ENCODE measurements around the gene C16orf74. TPM values are rescaled to one million over a fixed set of nuclear protein-coding genes. Genes with fewer than 3 reads are reported as not detected.

C16orf74 gene
- total and polyA plus RNA-seq, 2 of the 8 experiments (the other 6 are each of a cell fraction or from before 2014, with no cell fraction given), result 7.3 to 9.3 TPM

- WGBS, 2 experiments (ENCODE audit: extremely low coverage in 1 of 2, insufficient coverage in 1 of 2, insufficient read length in 1 of 2, insufficient replicate concordance in 2 of 2, low coverage in 1 of 2, low lambda C conversion rate in 2 of 2, missing lambda C conversion rate in 1 of 2), result 76% methylated on average over 9 of the region's 9 CpGs; no CpG with 5 or more reads in 1 of the 2 experiments
- Histone ChIP-seq H2AK5ac (ENCODE audit: low read depth, low read length) (no peak overlapping the region), H3K14ac (ENCODE audit: insufficient read length) (no peak overlapping the region), H3K18ac (ENCODE audit: extremely low read depth, low read length) (no peak overlapping the region), H3K9ac (replicated peaks in 1 of 4; ENCODE audit: extremely low read depth in 1 of 4, low read depth in 3 of 4, low read length in 3 of 4) (no peak overlapping the region), H3K23me2 (ENCODE audit: low read depth, low read length) (peaks cover 8% of the 10 kb centered on the region; the same call in 1 of the 2 replicates), H3K79me1 (ENCODE audit: low read depth, low read length) (no peaks in the 10 kb centered on the region), H3K4me3 (ENCODE audit: extremely low read depth in 1 of 4, insufficient read depth in 2 of 4, low read depth in 3 of 4, low read length in 4 of 4) (no peak overlapping the region), H2AFZ (ENCODE audit: low read length) (no peak overlapping the region), H2BK12ac (ENCODE audit: low read depth, low read length) (no peak overlapping the region), H4K91ac (replicated peaks; ENCODE audit: insufficient read length, low read length) (no peak overlapping the region), H3K56ac (replicated peaks; ENCODE audit: insufficient read length, low read depth, low read length) (no peak overlapping the region), H2BK120ac (replicated peaks; ENCODE audit: low read depth, low read length) (no peak overlapping the region), H3K36me3 (ENCODE audit: control insufficient read depth in 2 of 4, insufficient read depth in 4 of 4, low read length in 3 of 4) (no peaks in the 10 kb centered on the region), H3K23ac (ENCODE audit: insufficient read length) (no peak overlapping the region), H3K4me1 (replicated peaks in 1 of 4; ENCODE audit: control insufficient read depth in 3 of 4, insufficient read depth in 4 of 4, low read length in 3 of 4) (peaks cover 0 to 10% (median 7%) of the 10 kb centered on the region in 4 experiments; a peak in 6 of 7 replicates), H4K20me1 (replicated peaks in 1 of 2; ENCODE audit: control insufficient read depth in 1 of 2, insufficient read depth in 2 of 2, low read length in 2 of 2) (no peaks in the 10 kb centered on the region), H4K8ac (ENCODE audit: extremely low read depth, insufficient read depth, low read length) (no peak overlapping the region), H3K4ac (replicated peaks; ENCODE audit: insufficient read length, low read depth, low read length) (no peak overlapping the region), H2BK20ac (ENCODE audit: low read length) (no peak overlapping the region), H3K27me3 (replicated peaks in 1 of 4; ENCODE audit: control insufficient read depth in 3 of 4, extremely low read depth in 1 of 4, insufficient read depth in 3 of 4, low read length in 3 of 4) (peaks cover 0 to 7% (median 2%) of the 10 kb centered on the region in 4 experiments; a peak in 3 of 7 replicates), H3K9me3 (ENCODE audit: insufficient read depth in 2 of 2, low read depth in 1 of 2, low read length in 1 of 2) (peaks cover 5 to 6% of the 10 kb centered on the region in 2 experiments; a peak in 3 of 4 replicates), H2BK5ac (ENCODE audit: low read depth, low read length) (no peak overlapping the region), H3K79me2 (ENCODE audit: control insufficient read depth in 1 of 2, insufficient read depth in 2 of 2, low read length in 2 of 2) (no peaks in the 10 kb centered on the region), H2BK15ac (ENCODE audit: low read length) (no peak overlapping the region), H3K4me2 (ENCODE audit: insufficient read depth in 1 of 2, low read depth in 2 of 2, low read length in 2 of 2) (no peak overlapping the region), H4K5ac (ENCODE audit: insufficient read length, low read depth, low read length) (no peak overlapping the region), H3K27ac (ENCODE audit: low read depth, low read length) (no peak overlapping the region)
- DNase-seq (ENCODE audit: low read depth in 1 of 2, low spot score in 2 of 2) (no peak), FAIRE-seq (no peak)
- CTCF ChIA-PET (ENCODE audit: partially characterized antibody), result interaction anchor here (20.7 kb wide), 1 partner anchor 24 kb away, joined by 620 read pairs; the partner anchor contains the start of gene GINS2
- POLR2A ChIA-PET (ENCODE audit: partially characterized antibody), result interaction anchor here (0.7 to 1.6 kb wide), 2 partner anchors 24 to 35 kb away, joined by 3 read pairs; partner anchors contain the start of gene GINS2
- no peak for TF ChIP-seq GTF2F1 (IDR thresholded peaks at IDR 0.05; ENCODE audit: borderline replicate concordance, low read depth, low read length)
- peak; percentile 67; the same call in 1 of the 2 replicates for TF ChIP-seq TCF12 (IDR thresholded peaks at IDR 0.05; ENCODE audit: low read depth, low read length)
- no peak for TF ChIP-seq SP2 (IDR thresholded peaks at IDR 0.05; ENCODE audit: low read length)
- TF ChIP-seq CHD2 (IDR thresholded peaks at IDR 0.05; ENCODE audit: low read length), result no peak
- no peak for TF ChIP-seq POLR2AphosphoS5 (IDR thresholded peaks at IDR 0.05; ENCODE audit: low read depth, low read length)
Measured at GRCh38 chr16:85712801-85713200, 38.1 kb downstream of the C16orf74 start.
